H9 (cell line): ENCODE results near the gene PIP5KL1. TPM values are rescaled to one million over a fixed set of nuclear protein-coding genes. Genes with fewer than 3 reads are reported as not detected.

ENCODE experiments used
- DNase-seq: peaks from one replicate; pipeline ENCODE4 v3.0.0-alpha.2; 2017
- H2AFZ ChIP-seq: one replicate; pipeline ENCODE4 v1.6.1; 2013; ENCODE audit warnings: mild to moderate bottlenecking, low read length, control low read depth, moderate library complexity
- H2AK5ac ChIP-seq: 2 replicates; pipeline ENCODE4 v1.6.1; 2013; ENCODE audit warnings: low read length, control low read depth, mixed read lengths; ENCODE audit not compliant: insufficient read length
- H2BK120ac ChIP-seq: one replicate; pipeline ENCODE4 v1.6.1; 2013; ENCODE audit warnings: low read depth, mild to moderate bottlenecking, low read length, control low read depth, inconsistent platforms; ENCODE audit not compliant: poor library complexity, severe bottlenecking
- H2BK12ac ChIP-seq: 2 replicates; pipeline ENCODE4 v1.6.1; 2013; ENCODE audit warnings: low read length, control low read depth, mixed read lengths, low read depth; ENCODE audit not compliant: insufficient read length
- H2BK15ac ChIP-seq: 2 replicates; pipeline ENCODE4 v1.6.1; 2013; ENCODE audit warnings: low read depth, low read length, control low read depth
- H2BK20ac ChIP-seq: one replicate; pipeline ENCODE4 v1.6.1; 2013; ENCODE audit warnings: low read depth, mild to moderate bottlenecking, low read length, control low read depth, inconsistent platforms; ENCODE audit not compliant: poor library complexity, severe bottlenecking
- H2BK5ac ChIP-seq: 2 replicates; pipeline ENCODE4 v1.6.1; 2013; ENCODE audit warnings: low read length, control low read depth, mixed read lengths; ENCODE audit not compliant: insufficient read length
- H3K14ac ChIP-seq: 2 replicates; pipeline ENCODE4 v1.6.1; 2013; ENCODE audit warnings: low read length, control low read depth; ENCODE audit not compliant: insufficient read depth
- H3K18ac ChIP-seq: 2 replicates; pipeline ENCODE4 v1.6.1; 2013; ENCODE audit warnings: low read depth, mild to moderate bottlenecking, mixed read lengths, low read length, control low read depth; ENCODE audit not compliant: insufficient read length
- H3K23ac ChIP-seq: 2 replicates; pipeline ENCODE4 v1.6.1; 2013; ENCODE audit warnings: low read length, control low read depth, mixed read lengths, low read depth; ENCODE audit not compliant: insufficient read length
- H3K23me2 ChIP-seq: 2 replicates; pipeline ENCODE4 v1.6.1; 2013; ENCODE audit warnings: low read depth, mild to moderate bottlenecking, mixed read lengths, low read length, control low read depth; ENCODE audit not compliant: insufficient read length, poor library complexity, severe bottlenecking
- H3K27ac ChIP-seq: 2 replicates; pipeline ENCODE4 v1.5.1; 2013; ENCODE audit warnings: low read length, control low read depth, mixed read lengths, low read depth; ENCODE audit not compliant: insufficient read length
- H3K27me3 ChIP-seq: 2 replicates; pipeline ENCODE4 v1.6.1; 2013; ENCODE audit warnings: low read length, control low read depth, inconsistent platforms; ENCODE audit not compliant: insufficient read depth
- H3K4ac ChIP-seq: 2 replicates; pipeline ENCODE4 v1.6.1; 2013; ENCODE audit warnings: low read depth, mild to moderate bottlenecking, control low read depth, inconsistent platforms, low read length, moderate library complexity
- H3K4me1 ChIP-seq: 2 replicates; pipeline ENCODE4 v1.6.1; 2013; ENCODE audit warnings: low read length, control low read depth, inconsistent platforms; ENCODE audit not compliant: insufficient read depth
- H3K4me2 ChIP-seq: 2 replicates; pipeline ENCODE4 v1.6.1; 2013; ENCODE audit warnings: low read length, control low read depth, mixed read lengths; ENCODE audit not compliant: insufficient read length, insufficient read depth
- H3K56ac ChIP-seq: 2 replicates; pipeline ENCODE4 v1.6.1; 2013; ENCODE audit warnings: low read depth, mild to moderate bottlenecking, mixed read lengths, low read length, control low read depth; ENCODE audit not compliant: insufficient read length
- H3K79me1 ChIP-seq: 2 replicates; pipeline ENCODE4 v1.6.1; 2013; ENCODE audit warnings: low read depth, mild to moderate bottlenecking, moderate library complexity, low read length, control low read depth, inconsistent platforms; ENCODE audit not compliant: insufficient read depth, poor library complexity, severe bottlenecking
- H3K79me2 ChIP-seq: 2 replicates; pipeline ENCODE4 v1.6.1; 2013; ENCODE audit warnings: low read length, control low read depth, inconsistent platforms; ENCODE audit not compliant: insufficient read depth
- H3K9ac ChIP-seq: 2 replicates; pipeline ENCODE4 v1.6.1; 2013; ENCODE audit warnings: low read length, control low read depth, mixed read lengths; ENCODE audit not compliant: insufficient read length; ENCODE audit errors: extremely low read depth
- H3K9me3 ChIP-seq: one replicate; pipeline ENCODE4 v1.6.1; 2013; ENCODE audit warnings: low read depth, low read length, inconsistent platforms; ENCODE audit not compliant: control insufficient read depth
- H3T11ph ChIP-seq: one replicate; pipeline ENCODE4 v1.6.1; 2013; ENCODE audit warnings: mild to moderate bottlenecking, low read length, control low read depth, inconsistent platforms
- H4K20me1 ChIP-seq: one replicate; pipeline ENCODE4 v1.6.1; 2013; ENCODE audit not compliant: control insufficient read depth, insufficient read length, insufficient read depth
- H4K5ac ChIP-seq: 2 replicates; pipeline ENCODE4 v1.6.1; 2013; ENCODE audit warnings: low read depth, mild to moderate bottlenecking, mixed read lengths, low read length, control low read depth; ENCODE audit not compliant: insufficient read length
- H4K8ac ChIP-seq: replicated peaks from 2 replicates; pipeline ENCODE4 v1.6.1; 2013; ENCODE audit warnings: low read length, control low read depth, mixed read lengths, low read depth; ENCODE audit not compliant: insufficient read length
- H4K91ac ChIP-seq: 2 replicates; pipeline ENCODE4 v1.6.1; 2013; ENCODE audit warnings: low read depth, mild to moderate bottlenecking, moderate library complexity, mixed read lengths, low read length, control low read depth; ENCODE audit not compliant: insufficient read length
- H3K27ac Mint-ChIP-seq, 3 experiments: 2 replicates in 2 of 3; 3 replicates in 1 of 3; pipeline ENCODE4 v1.8.0; 2020 to 2021; ENCODE audit warnings: mixed read lengths in 3 of 3, mild to moderate bottlenecking in 1 of 3, moderate library complexity in 1 of 3
- H3K27me3 Mint-ChIP-seq: 2 replicates; pipeline ENCODE4 v1.8.0; 2021; ENCODE audit warnings: low read depth, mild to moderate bottlenecking, moderate library complexity, mixed read lengths
- H3K36me3 Mint-ChIP-seq, 3 experiments: 2 replicates in 2 of 3; 3 replicates in 1 of 3; pipeline ENCODE4 v1.8.0; 2020 to 2021; ENCODE audit warnings: low read depth in 3 of 3, mixed read lengths in 3 of 3; ENCODE audit not compliant: insufficient read depth in 1 of 3
- H3K4me1 Mint-ChIP-seq, 2 experiments: 2 replicates each; pipeline ENCODE4 v1.8.0; 2020; ENCODE audit warnings: mixed read lengths in 2 of 2
- H3K4me3 Mint-ChIP-seq, 2 experiments: 2 replicates in 1 of 2; 3 replicates in 1 of 2; pipeline ENCODE4 v1.8.0; 2020 to 2021; ENCODE audit warnings: mild to moderate bottlenecking in 2 of 2, mixed read lengths in 2 of 2, moderate library complexity in 1 of 2
- H3K9me3 Mint-ChIP-seq, 2 experiments: 2 replicates in 1 of 2; 3 replicates in 1 of 2; pipeline ENCODE4 v1.8.0; 2020; ENCODE audit warnings: mild to moderate bottlenecking in 2 of 2, mixed read lengths in 2 of 2, moderate library complexity in 1 of 2
- CTCF ChIP-seq: fragments of 200-600 bp; sonication (generic); conservative IDR thresholded peaks from 3 replicates; pipeline ENCODE4 v1.8.0; 2021; ENCODE audit warnings: antibody characterized with exemption, mild to moderate bottlenecking
- WGBS: extraction: QIAGEN DNeasy Blood & Tissue Kit; methylation state at CpG from one replicate; pipeline ENCODE4 v1.1.7; 2013; ENCODE audit warnings: missing lambda C conversion rate, low lambda C conversion rate, mixed read lengths; ENCODE audit not compliant: insufficient read length; ENCODE audit errors: extremely low coverage; 5-methylcytosine and 5-hydroxymethylcytosine counted together
- total RNA-seq: library from RNA; stranded (reverse); gene quantifications from 2 replicates; pipeline ENCODE4 v1.2.1, GENCODE V29; 2021

PIP5KL1 gene
- total RNA-seq, 1 experiment from 2014 or later, result 11.6 TPM

GRCh38 chr9:127921557-127922120 is 8.9 kb downstream of the PIP5KL1 start:
- Histone ChIP-seq H4K20me1 (no peaks in the 10 kb centered on the region), H2AFZ (no peak overlapping the region), H3K14ac (no peak overlapping the region), H3K23ac (no peak overlapping the region), H3K4me1 (peaks cover 2% of the 10 kb centered on the region; the same call in 1 of the 2 replicates), H3K4me2 (no peak overlapping the region), H3K9me3 (no peaks in the 10 kb centered on the region), H3K27ac (no peak overlapping the region), H3T11ph (no peak overlapping the region), H2BK120ac (no peak overlapping the region), H2BK15ac (no peak overlapping the region), H2BK20ac (no peak overlapping the region), H2BK12ac (no peak overlapping the region), H4K8ac (no peak overlapping the region), H3K27me3 (no peaks in the 10 kb centered on the region), H2AK5ac (no peak overlapping the region), H3K79me2 (no peaks in the 10 kb centered on the region), H3K9ac (no peak overlapping the region), H3K4ac (no peak overlapping the region), H3K18ac (no peak overlapping the region), H4K5ac (no peak overlapping the region), H3K79me1 (no peaks in the 10 kb centered on the region), H2BK5ac (no peak overlapping the region), H3K23me2 (peaks cover 3% of the 10 kb centered on the region), H3K56ac (no peak overlapping the region), H4K91ac (no peak overlapping the region)
- Mint-ChIP-seq H3K4me3 (no peak overlapping the region), H3K27me3 (peaks cover 17% of the 10 kb centered on the region), H3K27ac (no peak overlapping the region; a peak in 1 of 7 replicates), H3K9me3 (no peaks in the 10 kb centered on the region; a peak in 1 of 5 replicates), H3K36me3 (peaks cover 2 to 6% (median 6%) of the 10 kb centered on the region in 3 experiments; a peak in 6 of 7 replicates), H3K4me1 (peaks cover 8 to 16% of the 10 kb centered on the region in 2 experiments)
- peak; percentile 75 for DNase-seq
- TF ChIP-seq CTCF, result peak; percentile 98
- no CpG with 5 or more reads among the region's 45 CpGs for WGBS
